NCI-H2196 (cell line): Measurements from ENCODE around the gene FBXO42.
"Not testable (repeated sequence)": the region's sequence is repeated elsewhere in the genome, so short reads cannot be mapped to it uniquely, and the experiment has no call there.

ENCODE experiments used
- DNase-seq: peaks from one replicate; lab custom pipeline; 2025; ENCODE audit not compliant: unreplicated experiment; lab: John Stamatoyannopoulos, UW

FBXO42 gene

GRCh38 chr1:16266411-16267118, 85.7 kb downstream of the FBXO42 start:
- no peak for DNase-seq

DNA sequence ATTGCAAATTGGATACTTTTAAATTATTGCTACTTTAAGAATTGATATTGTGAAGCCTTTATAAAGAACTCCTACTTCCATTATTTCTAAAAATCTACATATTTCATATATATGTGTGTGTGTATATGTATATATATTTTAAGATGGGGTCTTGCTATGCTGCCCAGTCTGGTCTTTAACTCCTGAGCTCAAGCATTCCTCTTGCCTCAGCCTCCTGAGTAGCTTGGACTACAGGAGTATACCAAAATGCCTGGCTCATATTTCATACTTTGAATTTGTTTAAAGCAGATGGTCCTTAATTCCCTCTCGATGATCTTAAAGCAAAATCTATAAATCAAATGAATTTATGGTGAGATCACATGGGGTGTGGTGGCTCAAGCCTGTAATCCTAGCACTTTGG, 90.2 kb downstream of the FBXO42 start:
- DNase-seq = no peak

DNA sequence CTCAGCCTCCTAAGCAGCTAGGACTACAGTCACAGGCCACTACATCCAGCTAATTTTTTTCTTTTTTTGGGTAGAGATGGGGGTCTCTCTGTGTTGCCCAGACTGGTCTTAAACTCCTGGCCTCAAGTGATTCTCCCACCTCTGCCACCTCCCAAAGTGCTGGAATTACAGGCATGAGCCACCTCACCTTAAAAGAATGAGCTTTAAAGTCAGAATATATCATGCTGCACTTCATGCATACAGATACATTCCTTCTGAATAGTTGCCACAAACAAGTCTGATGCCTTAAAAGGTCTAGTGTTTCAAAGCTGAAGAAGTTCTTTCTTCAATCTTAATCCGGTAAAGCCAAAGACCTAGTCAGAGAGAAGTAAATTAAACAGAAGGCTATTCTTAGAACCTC, 91.5 kb downstream of the FBXO42 start:
- no peak for DNase-seq

- DNase-seq = no peak
These were observed 93.6 kb downstream of the FBXO42 start for GRCh38 chr1:16258591-16259135.

DNA sequence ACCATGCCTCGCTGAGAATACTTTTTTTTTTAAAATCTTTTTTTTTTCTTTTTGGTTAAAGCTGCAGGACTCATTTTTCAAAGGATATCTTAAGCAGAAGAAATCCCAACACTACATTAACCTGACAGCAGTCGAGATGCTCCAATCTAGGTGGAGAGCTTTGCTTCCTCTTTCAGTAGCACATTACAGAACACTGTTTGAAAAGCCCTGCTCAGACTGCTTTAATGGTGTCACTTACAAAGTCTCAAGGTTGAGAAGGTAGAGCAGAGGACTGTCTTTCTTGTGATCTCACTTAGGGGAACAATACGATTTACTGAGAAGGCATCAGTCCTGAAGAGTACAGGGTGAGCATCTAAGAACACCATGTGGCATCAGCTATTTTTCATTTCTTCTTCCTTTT, 94.3 kb downstream of the FBXO42 start:
- DNase-seq = no peak

GRCh38 chr1:16257556-16257955, 94.7 kb downstream of the FBXO42 start:
- not testable (repeated sequence) for DNase-seq

- DNase-seq = no peak
These were observed 95.8 kb downstream of the FBXO42 start for GRCh38 chr1:16256478-16256877.

- no peak for DNase-seq
These were observed 97.9 kb downstream of the FBXO42 start for GRCh38 chr1:16254263-16254928.

GRCh38 chr1:16253332-16253922, 98.9 kb downstream of the FBXO42 start:
- no peak for DNase-seq

GRCh38 chr1:16252912-16253311, 99.4 kb downstream of the FBXO42 start:
- no peak for DNase-seq

GRCh38 chr1:16251381-16251780, 100.9 kb downstream of the FBXO42 start:
- DNase-seq = no peak

GRCh38 chr1:16250524-16251251, 101.6 kb downstream of the FBXO42 start:
- DNase-seq = no peak

GRCh38 chr1:16249596-16250241, 102.6 kb downstream of the FBXO42 start:
- peak; percentile 19 for DNase-seq

- DNase-seq = peak; percentile 95
These were observed 103.4 kb downstream of the FBXO42 start for GRCh38 chr1:16248603-16249516.

DNA sequence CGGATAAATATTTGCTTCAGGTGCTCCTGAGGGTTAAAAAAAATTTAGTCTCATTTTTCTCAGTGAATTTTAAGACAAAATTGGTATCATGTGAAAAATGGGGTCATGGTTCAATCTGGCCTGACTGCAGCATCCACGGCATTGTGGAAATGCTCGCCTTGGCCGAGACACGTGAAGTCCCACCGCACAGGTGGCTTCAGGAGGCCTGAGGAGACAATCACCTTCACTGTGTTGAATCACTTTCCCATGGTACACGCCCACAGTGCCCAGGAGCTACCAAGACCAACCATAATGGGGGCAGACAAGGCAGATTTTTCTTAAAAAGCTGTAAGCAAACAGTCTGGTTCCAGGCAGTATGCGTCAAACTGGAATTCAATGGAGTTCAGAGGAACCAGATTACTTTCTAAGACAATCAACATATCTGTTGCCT, 104.3 kb downstream of the FBXO42 start:
- no peak for DNase-seq

GRCh38 chr1:16247441-16247840, 104.8 kb downstream of the FBXO42 start:
- DNase-seq = no peak

DNA sequence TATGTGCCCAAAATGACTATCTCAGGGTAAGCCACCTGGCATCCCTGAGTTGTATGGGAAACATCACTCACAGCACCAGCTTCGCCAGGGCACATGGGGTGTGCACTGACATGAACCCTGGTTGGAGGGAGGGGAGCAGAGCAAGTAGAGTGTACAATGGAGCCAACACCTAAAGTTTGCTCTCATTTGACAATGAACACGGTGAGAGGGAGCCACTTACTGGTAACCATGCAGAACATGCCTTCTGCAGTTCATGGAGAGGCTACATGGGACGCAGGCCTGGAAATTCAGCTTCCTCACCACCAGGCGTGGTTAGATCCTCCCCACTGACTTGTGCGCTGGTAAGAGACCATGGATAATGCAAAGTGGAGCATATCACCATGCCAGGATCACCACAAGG, 105.3 kb downstream of the FBXO42 start:
- DNase-seq = no peak

- DNase-seq = not testable (repeated sequence)
These were observed 106.0 kb downstream of the FBXO42 start for GRCh38 chr1:16246239-16246638.

GRCh38 chr1:16245476-16246196, 106.6 kb downstream of the FBXO42 start:
- DNase-seq = no peak
